HG03342 (cell line): Measurements from ENCODE around the gene IVD.

ENCODE experiments used
- ATAC-seq: cut with Tn5 transposase; IDR thresholded peaks from one replicate; pipeline ENCODE4 v1.9.1; 2021; ENCODE audit warnings: mild to moderate bottlenecking, moderate library complexity; ENCODE audit not compliant: unreplicated experiment

Gene IVD

GRCh38 chr15:40372981-40373380 lies 32.6 kb upstream of the IVD start:
- no peak for ATAC-seq

GRCh38 chr15:40377606-40378005 lies 28.0 kb upstream of the IVD start:
- no peak for ATAC-seq

GRCh38 chr15:40379374-40379773 lies 26.2 kb upstream of the IVD start:
- no peak for ATAC-seq

GRCh38 chr15:40379853-40380252 lies 25.7 kb upstream of the IVD start:
- no peak for ATAC-seq

DNA sequence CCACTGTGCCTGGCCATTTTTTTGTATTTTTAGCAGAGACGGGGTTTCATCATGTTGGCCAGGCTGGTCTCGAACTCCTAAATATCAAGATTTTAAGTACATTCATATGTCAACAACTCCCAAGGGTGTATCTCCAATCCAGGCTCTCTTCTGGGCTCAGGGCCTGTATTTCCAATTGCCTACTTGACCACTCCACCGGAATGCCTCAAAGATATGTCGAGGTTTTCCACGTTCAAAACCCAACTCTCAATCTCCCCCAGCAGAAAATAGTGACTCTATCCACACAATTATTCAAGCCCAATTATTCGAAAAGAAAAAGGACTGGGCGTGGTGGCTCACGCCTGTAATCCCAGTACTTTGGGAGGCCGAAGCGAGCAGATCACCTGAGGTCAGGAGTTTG lies 25.0 kb upstream of the IVD start:
- ATAC-seq: no peak

DNA sequence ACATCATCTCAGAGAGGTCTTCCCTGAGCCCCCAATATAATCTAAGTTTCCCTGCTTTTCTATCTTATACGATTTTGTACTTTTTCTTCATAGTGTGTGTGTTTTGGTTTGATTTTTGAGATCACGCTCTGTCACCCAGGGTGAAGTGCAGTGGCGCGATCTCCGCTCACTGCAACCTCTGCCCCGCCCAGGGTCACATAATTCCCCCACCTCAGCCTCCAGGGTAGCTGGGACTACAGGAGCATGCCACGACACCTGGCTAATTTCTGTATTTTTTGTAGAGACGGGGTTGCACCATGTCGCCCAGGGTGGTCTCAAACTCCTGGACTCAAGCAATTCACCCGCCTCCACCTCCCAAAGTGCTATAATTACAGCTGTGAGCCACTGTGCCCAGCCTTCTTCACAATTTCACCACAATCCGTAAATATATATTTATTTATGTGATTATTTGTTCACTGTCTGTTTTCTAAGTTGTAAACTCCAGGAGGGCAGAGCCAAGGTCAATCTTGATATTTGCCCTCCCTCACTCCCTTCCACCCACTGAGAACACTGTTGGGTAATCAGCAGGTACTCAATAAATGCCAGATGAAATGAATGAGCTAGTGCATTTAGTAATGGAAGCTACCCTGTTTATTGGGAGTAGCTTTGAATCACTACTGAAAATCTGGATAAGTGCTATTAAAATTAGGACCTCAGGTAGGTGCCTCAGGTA lies 23.6 kb upstream of the IVD start:
- ATAC-seq: no peak

GRCh38 chr15:40382580-40383456 lies 22.8 kb upstream of the IVD start, which contains the start of gene KNSTRN:
TSS of gene KNSTRN (plus strand) at chr15:40382721. CDS start at chr15:40382836, 115 bp downstream.
- ATAC-seq: peak; percentile 85

DNA sequence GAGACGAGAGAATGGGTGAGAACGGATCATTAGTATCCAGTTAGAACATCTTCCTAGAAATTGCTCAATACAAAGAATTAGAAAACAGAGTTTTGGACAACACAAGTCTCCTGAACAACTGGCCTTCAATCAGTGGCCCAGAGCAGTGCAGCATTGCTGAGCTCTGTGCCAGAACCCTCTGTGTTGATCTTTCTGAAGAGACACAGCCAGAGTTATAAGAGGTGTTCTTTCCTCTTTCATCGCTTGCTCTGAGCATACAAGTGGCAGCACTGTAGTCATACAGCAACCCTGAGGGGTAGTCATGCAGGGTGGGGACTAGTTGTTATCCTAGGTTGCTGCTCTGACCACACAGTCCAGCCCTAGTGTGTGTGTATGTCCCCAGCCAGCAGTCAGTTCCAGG lies 19.1 kb upstream of the IVD start:
- ATAC-seq: no peak

DNA sequence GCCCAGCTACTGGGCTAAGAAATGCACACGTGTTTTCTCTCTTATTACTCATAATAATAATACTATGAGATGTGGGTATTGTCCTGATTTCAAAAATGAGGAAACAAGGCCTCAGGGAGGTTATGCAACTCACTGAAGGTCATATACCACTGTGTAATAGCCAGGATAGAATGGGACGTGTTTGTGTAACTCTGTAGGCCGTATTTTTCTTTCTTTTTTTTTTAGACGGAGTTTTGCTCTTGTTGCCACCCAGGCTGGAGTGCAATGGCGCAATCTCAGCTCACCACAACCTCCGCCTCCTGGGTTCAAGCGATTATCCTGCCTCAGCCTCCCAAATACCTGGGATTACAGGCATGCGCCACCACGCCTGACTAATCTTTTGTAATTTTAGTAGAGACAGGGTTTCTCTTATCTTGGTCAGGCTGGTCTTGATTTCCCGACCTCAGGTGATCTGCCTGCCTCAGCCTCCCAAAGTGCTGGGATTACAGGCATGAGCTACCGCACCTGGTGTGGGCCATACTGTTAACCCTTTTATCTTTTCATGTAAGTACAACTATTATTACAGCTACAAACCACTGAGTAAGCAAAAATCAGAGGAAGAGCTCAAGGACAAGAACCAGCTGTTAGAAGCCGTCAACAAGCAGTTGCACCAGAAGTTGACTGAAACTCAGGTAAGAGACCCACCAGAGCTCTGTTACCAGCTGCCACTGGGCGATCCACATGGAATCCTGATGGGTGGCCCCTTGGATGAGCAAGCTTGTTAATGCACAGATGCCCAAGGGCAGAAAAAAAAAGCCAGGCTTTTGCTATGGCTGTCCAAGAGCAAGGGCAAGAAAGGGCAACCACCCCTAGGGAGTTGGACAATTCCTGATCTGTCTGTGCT lies 16.4 kb upstream of the IVD start:
- no peak for ATAC-seq

DNA sequence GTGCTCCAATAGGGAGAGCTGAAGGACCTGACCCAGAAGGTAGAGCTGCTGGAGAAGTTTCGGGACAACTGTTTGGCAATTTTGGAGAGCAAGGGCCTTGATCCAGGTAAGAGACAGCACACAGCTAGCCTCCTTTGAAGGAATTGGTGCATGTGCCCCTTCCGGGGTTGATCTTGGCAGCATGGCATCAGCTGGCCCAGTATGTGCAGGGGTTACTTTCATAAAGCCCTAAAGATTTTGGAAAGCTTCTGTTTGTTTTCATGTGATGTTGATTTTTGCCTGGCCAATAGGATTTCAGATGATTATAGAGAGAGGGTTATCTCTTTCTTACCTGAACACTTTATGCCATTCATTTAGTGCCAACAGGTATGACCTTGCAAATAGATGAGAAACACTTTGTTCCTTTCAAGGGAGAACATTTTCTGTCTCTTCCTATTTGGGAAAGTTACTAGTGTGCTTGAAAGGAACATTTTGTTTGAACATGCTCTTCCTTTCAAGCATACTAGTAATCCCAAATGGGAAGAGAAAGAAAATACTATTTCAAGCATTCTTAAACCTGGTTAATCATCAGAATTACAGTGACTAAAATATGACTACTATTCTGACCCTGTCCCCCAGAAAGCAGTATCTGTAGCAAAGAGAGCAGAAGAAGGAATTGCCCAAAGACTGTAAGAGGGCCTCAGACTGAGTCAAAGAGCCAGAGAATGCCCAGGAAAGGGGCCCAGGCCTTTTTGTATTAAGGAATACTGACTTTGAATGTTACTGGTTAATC lies 15.6 kb upstream of the IVD start:
- no peak for ATAC-seq

DNA sequence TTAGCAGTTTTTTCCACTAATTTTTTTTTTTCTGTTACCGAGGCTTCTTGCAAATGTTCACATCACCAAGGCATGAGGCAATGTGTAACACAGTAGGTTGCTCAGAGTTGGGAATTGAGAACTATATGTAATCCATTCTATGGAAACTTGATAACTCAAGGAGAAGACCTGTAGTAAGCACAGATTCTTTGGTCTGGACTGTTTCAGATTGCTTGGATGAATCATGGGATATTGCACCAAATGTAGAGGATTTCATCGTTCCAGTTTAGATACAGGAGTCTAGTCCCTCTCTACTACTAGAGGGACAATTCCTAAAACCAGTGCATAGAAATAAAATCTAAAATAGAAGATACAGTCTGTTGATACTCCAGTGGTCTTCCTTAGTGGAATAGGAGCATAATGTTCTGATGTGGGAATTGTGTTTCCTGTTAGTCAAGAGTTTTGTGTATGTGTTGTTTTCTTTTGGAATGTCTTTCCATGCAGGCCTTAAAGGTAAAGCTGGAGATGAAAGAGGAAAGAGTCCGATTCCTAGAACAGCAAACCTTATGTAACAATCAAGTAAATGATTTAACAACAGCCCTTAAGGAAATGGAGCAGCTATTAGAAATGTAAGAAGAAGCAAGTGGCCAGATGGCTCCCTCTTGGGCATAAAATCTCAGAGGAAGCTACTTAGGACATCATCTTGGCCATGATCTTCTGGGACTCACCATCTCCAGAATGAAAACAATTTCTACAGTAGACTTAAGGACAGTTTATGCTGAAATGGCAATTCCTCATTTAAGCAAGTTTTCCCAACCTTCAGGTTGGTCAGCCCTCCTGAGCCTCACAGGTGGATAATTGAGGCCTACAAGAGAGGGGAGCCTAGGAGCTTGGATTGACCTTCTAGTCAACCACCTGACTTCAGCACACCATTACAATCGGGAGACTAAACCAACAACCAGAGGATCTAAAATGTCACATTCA lies 12.3 kb upstream of the IVD start:
- ATAC-seq: no peak

DNA sequence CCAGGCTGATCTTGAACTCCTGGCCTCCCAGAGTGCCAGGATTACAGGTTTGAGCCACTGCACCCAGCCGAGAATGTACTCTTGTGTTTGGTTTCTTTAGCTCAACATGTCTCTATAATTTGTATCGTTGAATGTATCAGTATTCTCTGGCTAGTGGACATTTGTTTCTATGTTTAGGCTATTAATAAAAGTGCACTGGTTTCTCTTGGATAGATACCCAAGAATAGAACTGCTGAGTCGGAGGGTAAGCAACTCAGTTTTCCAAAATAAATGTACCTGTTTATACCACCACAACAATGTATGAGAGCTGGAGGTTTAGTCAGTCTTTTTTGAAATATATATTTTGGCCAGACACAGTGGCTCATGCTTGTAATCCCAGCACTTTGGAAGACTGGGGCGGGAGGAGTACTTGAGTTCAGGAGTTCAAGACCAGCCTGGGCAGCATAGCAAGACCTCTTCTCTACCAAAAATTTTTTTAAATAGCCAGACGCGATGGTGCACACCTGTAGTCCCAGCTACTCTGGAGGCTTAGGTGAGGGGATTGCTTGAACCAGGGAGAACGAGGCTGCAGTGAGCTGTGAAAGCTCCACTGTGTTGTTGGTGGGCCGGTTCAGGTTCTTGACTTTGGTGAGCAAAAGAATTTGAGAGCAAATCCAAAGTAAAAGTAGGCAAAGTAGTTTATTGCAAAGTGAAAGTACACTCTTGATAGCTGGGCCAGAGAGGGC lies 7.7 kb upstream of the IVD start:
- ATAC-seq: no peak

DNA sequence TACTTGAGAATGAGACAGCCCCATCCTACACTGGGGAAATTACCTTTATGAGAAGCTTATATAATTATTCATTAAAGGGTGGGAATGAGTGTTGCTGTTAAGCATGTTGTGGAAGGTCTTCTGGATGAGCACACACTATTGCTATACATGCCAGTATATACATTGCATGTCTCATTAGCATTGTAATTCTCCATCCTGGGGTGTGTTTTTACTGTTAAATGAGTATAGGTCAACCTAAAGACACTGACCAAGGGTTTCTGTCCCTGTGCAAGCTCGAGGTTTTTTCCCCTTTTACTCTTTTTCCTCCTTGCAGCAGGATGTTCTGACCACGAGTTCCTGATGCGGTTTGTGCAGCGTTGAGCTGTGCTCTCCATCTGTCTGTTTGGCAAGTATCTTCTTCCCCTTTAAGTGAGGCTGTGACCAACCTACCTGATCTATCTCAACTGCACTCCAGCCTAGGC lies 7.2 kb upstream of the IVD start:
- peak; percentile 55 for ATAC-seq

DNA sequence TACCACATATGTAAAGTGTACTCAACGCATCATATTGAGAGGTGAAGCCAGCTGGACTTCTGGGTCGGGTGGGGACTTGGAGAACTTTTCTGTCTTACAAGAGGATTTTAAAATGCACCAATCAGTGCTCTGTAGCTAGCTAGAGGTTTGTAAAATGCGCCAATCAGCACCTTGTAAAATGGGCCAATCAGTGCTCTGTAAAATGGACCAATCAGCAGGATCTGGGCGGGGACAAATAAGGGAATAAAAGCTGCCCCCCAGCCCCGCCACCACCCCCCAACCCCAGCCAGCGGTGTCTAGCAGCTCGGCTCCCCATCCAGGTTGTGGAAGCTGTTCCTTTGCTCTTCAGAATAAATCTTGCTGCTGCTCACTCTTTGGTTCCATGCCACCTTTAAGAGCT lies 6.2 kb upstream of the IVD start:
- no peak for ATAC-seq

DNA sequence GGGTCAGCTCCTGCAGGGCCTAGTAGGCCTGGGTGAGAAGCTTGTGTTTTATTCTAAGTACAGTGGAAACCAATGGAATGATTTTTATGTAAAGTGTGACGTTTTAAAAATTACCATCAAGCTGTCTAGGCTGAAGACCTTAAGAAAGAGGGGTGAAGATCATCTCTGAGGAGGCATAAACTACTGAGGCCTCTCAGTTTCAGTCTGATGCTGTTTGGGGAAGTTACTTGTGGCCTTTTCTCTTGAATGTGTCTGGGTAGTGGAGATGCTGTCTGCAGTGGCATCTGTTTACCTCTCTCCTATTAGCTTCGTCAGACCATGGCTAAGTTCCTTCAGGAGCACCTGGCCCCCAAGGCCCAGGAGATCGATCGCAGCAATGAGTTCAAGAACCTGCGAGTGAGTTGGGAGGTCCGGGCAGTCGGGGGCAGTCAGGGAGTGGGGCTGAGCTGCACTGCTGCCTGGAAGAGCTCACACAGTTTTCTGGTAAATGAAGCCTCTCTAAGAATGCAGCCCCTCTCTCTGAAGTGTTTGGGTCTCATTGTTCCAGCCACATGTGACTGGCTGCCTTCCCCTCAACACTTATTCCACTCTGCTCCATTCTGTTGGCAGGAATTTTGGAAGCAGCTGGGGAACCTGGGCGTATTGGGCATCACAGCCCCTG lies 1.9 kb downstream of the IVD start:
- peak; percentile 46 for ATAC-seq

GRCh38 chr15:40409366-40409765 lies 3.8 kb downstream of the IVD start:
- no peak for ATAC-seq

GRCh38 chr15:40410476-40410875 lies 4.9 kb downstream of the IVD start:
- ATAC-seq: no peak
